Muscle of arm (tissue), 14 donors: Measurements from ENCODE around the gene PNPLA3. TPM values are rescaled to one million over a fixed set of nuclear protein-coding genes. Genes with fewer than 3 reads are reported as not detected.

ENCODE experiments used
- DNase-seq: peaks from one replicate; pipeline ENCODE4 v3.0.0-alpha.2; 2013
- long read RNA-seq, 11 donors: transcript quantifications; one replicate each; lab custom pipeline, GENCODE V29; 2026
- polyA plus RNA-seq, 12 donors: library from polyadenylated mRNA; unstranded; fragments of 120-200 nt; gene quantifications; one replicate each; pipeline ENCODE4 v1.2.1, GENCODE V29; 2013; ENCODE audit not compliant: insufficient read length in 12 of 12

PNPLA3 gene
- 1 to 10 TPM in 1 of 12 donors, under 1 TPM in 9, not detected in 2; 0.31 to 1.7 (median 0.49) TPM for polyA plus RNA-seq
- long read RNA-seq, donor 1: 0 reads
- long read RNA-seq, donor 2: 0 reads
- long read RNA-seq, donor 3: 0 reads
- long read RNA-seq, donor 4: 0 reads
- long read RNA-seq, donor 5: 0 reads
- long read RNA-seq, donor 6: 0 reads
- long read RNA-seq, donor 7: 0 reads
- long read RNA-seq, donor 8, partial matches to known transcripts: 0 of 1 reads
- long read RNA-seq, donor 8, other reads (novel, unspliced or antisense): 0 of 1 reads
- long read RNA-seq, donor 9: 0 reads
- long read RNA-seq, donor 10: 0 reads
- long read RNA-seq, donor 11: 0 reads

- peak; percentile 91 for DNase-seq
Observed at GRCh38 chr22:43923631-43924464, at the start of gene PNPLA3. Gene PNPLA3 (plus strand): TSS chr22:43923805. CDS start chr22:43923912, 107 bp downstream.

- no peak for DNase-seq
Observed at GRCh38 chr22:43876866-43877509, 46.6 kb upstream of the PNPLA3 start.

GRCh38 chr22:43878079-43878795 is 45.4 kb upstream of the PNPLA3 start:
- DNase-seq: no peak

GRCh38 chr22:43878831-43879550 is 44.6 kb upstream of the PNPLA3 start:
- no peak for DNase-seq

- DNase-seq: no peak
Observed at GRCh38 chr22:43879901-43880540, 43.6 kb upstream of the PNPLA3 start.

- DNase-seq: no peak
Observed at GRCh38 chr22:43880541-43880991, 43.0 kb upstream of the PNPLA3 start.

GRCh38 chr22:43881091-43882061 is 42.2 kb upstream of the PNPLA3 start:
- DNase-seq: no peak

GRCh38 chr22:43882122-43882767 is 41.4 kb upstream of the PNPLA3 start:
- DNase-seq: no peak

GRCh38 chr22:43883012-43883661 is 40.5 kb upstream of the PNPLA3 start:
- no peak for DNase-seq

- no peak for DNase-seq
Observed at GRCh38 chr22:43883719-43884415, 39.7 kb upstream of the PNPLA3 start.

GRCh38 chr22:43884600-43885318 is 38.8 kb upstream of the PNPLA3 start:
- DNase-seq: no peak

- DNase-seq: no peak
Observed at GRCh38 chr22:43885319-43885671, 38.3 kb upstream of the PNPLA3 start.

GRCh38 chr22:43885786-43886185 is 37.8 kb upstream of the PNPLA3 start:
- no peak for DNase-seq

- no peak for DNase-seq
Observed at GRCh38 chr22:43886231-43886630, 37.4 kb upstream of the PNPLA3 start.

- no peak for DNase-seq
Observed at GRCh38 chr22:43887391-43887790, 36.2 kb upstream of the PNPLA3 start.

GRCh38 chr22:43888740-43889139 is 34.9 kb upstream of the PNPLA3 start:
- DNase-seq: no peak
